CD8-positive, alpha-beta memory T cell (primary cell): ENCODE results near the gene PSMA7. TPM values are rescaled to one million over a fixed set of nuclear protein-coding genes. Genes with fewer than 3 reads are reported as not detected.
A peak's percentile ranks its signal among the peaks of the same experiment; 100 is the strongest.

ENCODE experiments used
- CTCF ChIA-PET: fragments of 350-600 bp; sonication (Branson Sonifier 250); formaldehyde crosslinking; loops from one replicate; lab custom pipeline; 2021; ENCODE audit warnings: antibody characterized with exemption; lab: Charles Lee
- POLR2A ChIA-PET: fragments of 350-600 bp; sonication (Branson Sonifier 250); formaldehyde crosslinking; loops from one replicate; lab custom pipeline; 2021; ENCODE audit warnings: antibody characterized with exemption; lab: Charles Lee
- DNase-seq, 5 donors: peaks; one replicate each; pipeline versions ENCODE4 v3.0.0 to v3.0.0-alpha.2; 2020 to 2022; ENCODE audit warnings: mixed read lengths in 1 of 5
- H3K27ac ChIP-seq: one replicate; pipeline ENCODE4 v1.7.0; 2013; ENCODE audit warnings: low read depth, mild to moderate bottlenecking, low read length, moderate library complexity
- H3K27me3 ChIP-seq: 2 replicates; pipeline ENCODE4 v1.7.0; 2013; ENCODE audit warnings: low read length, mild to moderate bottlenecking; ENCODE audit not compliant: insufficient read depth, poor library complexity, severe bottlenecking
- H3K36me3 ChIP-seq: 2 replicates; pipeline ENCODE4 v1.7.0; 2013; ENCODE audit warnings: mild to moderate bottlenecking, low read length, moderate library complexity; ENCODE audit not compliant: insufficient read depth
- H3K4me1 ChIP-seq: 2 replicates; pipeline ENCODE4 v1.7.0; 2013; ENCODE audit warnings: mild to moderate bottlenecking, low read length, moderate library complexity; ENCODE audit not compliant: insufficient read depth
- H3K4me3 ChIP-seq: 2 replicates; pipeline ENCODE4 v1.7.0; 2013; ENCODE audit warnings: mild to moderate bottlenecking, low read length
- H3K9me3 ChIP-seq: 2 replicates; pipeline ENCODE4 v1.7.0; 2013; ENCODE audit warnings: mild to moderate bottlenecking, low read length
- H3K27ac Mint-ChIP-seq, 8 donors: one replicate each; pipeline ENCODE4 v1.8.0; 2020 to 2021; ENCODE audit warnings: mixed read lengths in 8 of 8, mild to moderate bottlenecking in 6 of 8, inconsistent platforms in 3 of 8, moderate library complexity in 3 of 8
- H3K27me3 Mint-ChIP-seq, 2 donors: one replicate each; pipeline ENCODE4 v1.8.0; 2020 to 2021; ENCODE audit warnings: mixed read lengths in 2 of 2, mild to moderate bottlenecking in 1 of 2, moderate library complexity in 1 of 2
- H3K36me3 Mint-ChIP-seq, 3 donors: one replicate each; pipeline ENCODE4 v1.8.0; 2020 to 2021; ENCODE audit warnings: mixed read lengths in 3 of 3, inconsistent platforms in 1 of 3, mild to moderate bottlenecking in 1 of 3
- H3K4me1 Mint-ChIP-seq, 3 donors: one replicate each; pipeline ENCODE4 v1.8.0; 2020 to 2021; ENCODE audit warnings: mixed read lengths in 3 of 3, inconsistent platforms in 1 of 3, mild to moderate bottlenecking in 1 of 3
- H3K4me3 Mint-ChIP-seq, 7 donors: one replicate each; pipeline ENCODE4 v1.8.0; 2020 to 2021; ENCODE audit warnings: mixed read lengths in 7 of 7, mild to moderate bottlenecking in 6 of 7, moderate library complexity in 4 of 7, inconsistent platforms in 2 of 7
- H3K9me3 Mint-ChIP-seq, 5 donors: one replicate each; pipeline ENCODE4 v1.8.0; 2020 to 2022; ENCODE audit warnings: mixed read lengths in 5 of 5, mild to moderate bottlenecking in 3 of 5, moderate library complexity in 2 of 5, inconsistent platforms in 1 of 5
- polyA plus RNA-seq: library from polyadenylated mRNA; unstranded; fragments of 300-500 nt; fragmentation: Illumina TruSeq; gene quantifications from one replicate; pipeline ENCODE4 v1.2.3, GENCODE V29; 2021
- total RNA-seq, 2 experiments: library from RNA; stranded (reverse); gene quantifications; one replicate each; pipeline ENCODE4 v1.2.3, GENCODE V29; 2021

PSMA7 gene
- total and polyA plus RNA-seq, 3 experiments from 2014 or later, result 447 to 464 (median 459) TPM

- peaks cover 84% of the 10 kb centered on the region for H3K36me3 ChIP-seq
- no peaks in the 10 kb centered on the region for H3K27me3 ChIP-seq
- Mint-ChIP-seq H3K36me3 (peaks cover 6 to 99% (median 20%) of the 10 kb centered on the region in 3 donors), H3K27ac (peak overlapping the region in 6 of 8 donors; percentile 50 to 85 (median 76)), H3K4me1 (peaks cover 16 to 35% (median 31%) of the 10 kb centered on the region in 3 donors), H3K27me3 (no peaks in the 10 kb centered on the region), H3K4me3 (no peak overlapping the region), H3K9me3 (no peaks in the 10 kb centered on the region)
- H3K9me3 ChIP-seq, result no peaks in the 10 kb centered on the region
- no peak overlapping the region for H3K4me3 ChIP-seq
- no peak for DNase-seq
- ChIA-PET POLR2A (interaction anchor here (3.4 kb wide), 1 partner anchor 67 kb away, joined by 9 read pairs; the partner anchor contains the start of gene TAF4), CTCF (interaction anchor here (1.9 to 7.0 kb wide), 2 partner anchors 67 to 123 kb away, joined by 3 to 60 read pairs; no protein-coding TSS in a partner anchor)
- no peaks in the 10 kb centered on the region for H3K4me1 ChIP-seq
- H3K27ac ChIP-seq, result no peak overlapping the region
These were observed 9.9 kb downstream of the PSMA7 start for GRCh38 chr20:62133051-62133845.

- peak overlapping the region in 5 of 7 donors; percentile 23 to 66 (median 45) for H3K4me3 Mint-ChIP-seq
These were observed 10.8 kb downstream of the PSMA7 start for GRCh38 chr20:62132421-62132820.

GRCh38 chr20:62131560-62132320 lies 11.5 kb downstream of the PSMA7 start:
- Histone ChIP-seq H3K27ac (no peak overlapping the region), H3K9me3 (no peaks in the 10 kb centered on the region), H3K4me1 (no peaks in the 10 kb centered on the region), H3K4me3 (no peak overlapping the region), H3K36me3 (peaks cover 87% of the 10 kb centered on the region), H3K27me3 (no peaks in the 10 kb centered on the region)
- no peak for DNase-seq
- Mint-ChIP-seq H3K36me3 (peaks cover 3 to 99% (median 15%) of the 10 kb centered on the region in 3 donors), H3K27me3 (no peaks in the 10 kb centered on the region), H3K27ac (peak overlapping the region in 7 of 8 donors; percentile 50 to 88 (median 82)), H3K4me1 (peaks cover 14 to 39% (median 22%) of the 10 kb centered on the region in 3 donors), H3K4me3 (peak overlapping the region in 4 of 7 donors; percentile 23 to 66 (median 34)), H3K9me3 (no peaks in the 10 kb centered on the region)
- POLR2A ChIA-PET, result no interaction called here
- CTCF ChIA-PET, result no interaction called here

More at GRCh38 chr20:62132421-62132820, 10.8 kb downstream of the PSMA7 start:
- DNase-seq, result no peak
- no peaks in the 10 kb centered on the region for H3K9me3 ChIP-seq
- H3K27me3 ChIP-seq, result no peaks in the 10 kb centered on the region
- peaks cover 84% of the 10 kb centered on the region for H3K36me3 ChIP-seq
- CTCF ChIA-PET, result no interaction called here
- H3K27ac ChIP-seq, result no peak overlapping the region
- Mint-ChIP-seq H3K27ac (peak overlapping the region; percentile 50 to 88 (median 80)), H3K36me3 (peaks cover 3 to 99% (median 14%) of the 10 kb centered on the region in 3 donors), H3K27me3 (no peaks in the 10 kb centered on the region), H3K4me1 (peaks cover 16 to 37% (median 26%) of the 10 kb centered on the region in 3 donors), H3K9me3 (no peaks in the 10 kb centered on the region)
- H3K4me1 ChIP-seq, result no peaks in the 10 kb centered on the region
- H3K4me3 ChIP-seq, result no peak overlapping the region
- POLR2A ChIA-PET, result no interaction called here

GRCh38 chr20:62129731-62130531 lies 13.3 kb downstream of the PSMA7 start:
- Mint-ChIP-seq H3K4me3 (no peak overlapping the region), H3K27ac (peak overlapping the region in 6 of 8 donors; percentile 29 to 84 (median 52)), H3K36me3 (peaks cover 6 to 99% (median 22%) of the 10 kb centered on the region in 3 donors), H3K4me1 (peaks cover 20 to 38% (median 20%) of the 10 kb centered on the region in 3 donors), H3K9me3 (no peaks in the 10 kb centered on the region), H3K27me3 (no peaks in the 10 kb centered on the region)
- ChIA-PET POLR2A (interaction anchor here (1.0 to 1.1 kb wide), 2 partner anchors 63 to 64 kb away, joined by 3 read pairs; partner anchors contain the start of gene TAF4), CTCF (no interaction called here)
- Histone ChIP-seq H3K9me3 (no peaks in the 10 kb centered on the region), H3K27ac (no peak overlapping the region), H3K36me3 (peaks cover 79% of the 10 kb centered on the region), H3K4me3 (no peak overlapping the region), H3K4me1 (no peaks in the 10 kb centered on the region), H3K27me3 (no peaks in the 10 kb centered on the region)
- no peak for DNase-seq

GRCh38 chr20:62128502-62128901 lies 14.7 kb downstream of the PSMA7 start:
- Mint-ChIP-seq H3K4me1 (peaks cover 29 to 49% (median 31%) of the 10 kb centered on the region in 3 donors), H3K27ac (peak overlapping the region in 5 of 8 donors; percentile 19 to 78 (median 59)), H3K27me3 (no peaks in the 10 kb centered on the region), H3K9me3 (no peaks in the 10 kb centered on the region), H3K4me3 (peak overlapping the region in 1 of 7 donors; percentile 73), H3K36me3 (peaks cover 6 to 98% (median 20%) of the 10 kb centered on the region in 3 donors)
- peaks cover 11% of the 10 kb centered on the region for H3K4me1 ChIP-seq
- CTCF ChIA-PET, result interaction anchor here (0.9 kb wide), 1 partner anchor 117 kb away, joined by 4 read pairs; no protein-coding TSS in a partner anchor
- H3K9me3 ChIP-seq, result no peaks in the 10 kb centered on the region
- POLR2A ChIA-PET, result no interaction called here
- no peaks in the 10 kb centered on the region for H3K27me3 ChIP-seq
- no peak overlapping the region for H3K4me3 ChIP-seq
- H3K36me3 ChIP-seq, result peaks cover 77% of the 10 kb centered on the region
- no peak for DNase-seq
- no peak overlapping the region for H3K27ac ChIP-seq

- Mint-ChIP-seq H3K4me1 (peaks cover 32 to 49% (median 35%) of the 10 kb centered on the region in 3 donors), H3K9me3 (no peaks in the 10 kb centered on the region), H3K36me3 (peaks cover 6 to 92% (median 20%) of the 10 kb centered on the region in 3 donors), H3K4me3 (peak overlapping the region in 2 of 7 donors; percentile 24 to 29), H3K27ac (peak overlapping the region in 5 of 8 donors; percentile 19 to 71 (median 62)), H3K27me3 (no peaks in the 10 kb centered on the region)
- Histone ChIP-seq H3K4me3 (no peak overlapping the region), H3K36me3 (peaks cover 71% of the 10 kb centered on the region), H3K4me1 (peaks cover 16% of the 10 kb centered on the region), H3K27me3 (no peaks in the 10 kb centered on the region), H3K9me3 (no peaks in the 10 kb centered on the region), H3K27ac (no peak overlapping the region)
- no peak for DNase-seq
- ChIA-PET POLR2A (no interaction called here), CTCF (interaction anchor here (0.9 to 2.0 kb wide), 2 partner anchors 60 to 116 kb away, joined by 4 to 5 read pairs; no protein-coding TSS in a partner anchor)
These were observed 15.4 kb downstream of the PSMA7 start for GRCh38 chr20:62127799-62128198.

- no peak overlapping the region for H3K4me3 ChIP-seq
- H3K36me3 ChIP-seq, result peaks cover 56% of the 10 kb centered on the region
- Mint-ChIP-seq H3K4me3 (peak overlapping the region in 1 of 7 donors; percentile 56), H3K36me3 (peaks cover 6 to 78% (median 14%) of the 10 kb centered on the region in 3 donors), H3K27ac (peak overlapping the region in 3 of 8 donors; percentile 27 to 86 (median 29)), H3K9me3 (no peaks in the 10 kb centered on the region), H3K4me1 (peaks cover 28 to 43% (median 29%) of the 10 kb centered on the region in 3 donors), H3K27me3 (peaks cover 0 to 1% of the 10 kb centered on the region in 2 donors)
- no peaks in the 10 kb centered on the region for H3K9me3 ChIP-seq
- ChIA-PET POLR2A (no interaction called here), CTCF (interaction anchor here (0.8 to 2.0 kb wide), 2 partner anchors 10 to 59 kb away, joined by 3 to 5 read pairs; no protein-coding TSS in a partner anchor)
- DNase-seq, result no peak
- no peaks in the 10 kb centered on the region for H3K27me3 ChIP-seq
- H3K27ac ChIP-seq, result no peak overlapping the region
- H3K4me1 ChIP-seq, result peaks cover 19% of the 10 kb centered on the region
These were observed 17.1 kb downstream of the PSMA7 start for GRCh38 chr20:62126141-62126540.
